ENCODE data around the gene UBAP1L.

UBAP1L gene

DNA sequence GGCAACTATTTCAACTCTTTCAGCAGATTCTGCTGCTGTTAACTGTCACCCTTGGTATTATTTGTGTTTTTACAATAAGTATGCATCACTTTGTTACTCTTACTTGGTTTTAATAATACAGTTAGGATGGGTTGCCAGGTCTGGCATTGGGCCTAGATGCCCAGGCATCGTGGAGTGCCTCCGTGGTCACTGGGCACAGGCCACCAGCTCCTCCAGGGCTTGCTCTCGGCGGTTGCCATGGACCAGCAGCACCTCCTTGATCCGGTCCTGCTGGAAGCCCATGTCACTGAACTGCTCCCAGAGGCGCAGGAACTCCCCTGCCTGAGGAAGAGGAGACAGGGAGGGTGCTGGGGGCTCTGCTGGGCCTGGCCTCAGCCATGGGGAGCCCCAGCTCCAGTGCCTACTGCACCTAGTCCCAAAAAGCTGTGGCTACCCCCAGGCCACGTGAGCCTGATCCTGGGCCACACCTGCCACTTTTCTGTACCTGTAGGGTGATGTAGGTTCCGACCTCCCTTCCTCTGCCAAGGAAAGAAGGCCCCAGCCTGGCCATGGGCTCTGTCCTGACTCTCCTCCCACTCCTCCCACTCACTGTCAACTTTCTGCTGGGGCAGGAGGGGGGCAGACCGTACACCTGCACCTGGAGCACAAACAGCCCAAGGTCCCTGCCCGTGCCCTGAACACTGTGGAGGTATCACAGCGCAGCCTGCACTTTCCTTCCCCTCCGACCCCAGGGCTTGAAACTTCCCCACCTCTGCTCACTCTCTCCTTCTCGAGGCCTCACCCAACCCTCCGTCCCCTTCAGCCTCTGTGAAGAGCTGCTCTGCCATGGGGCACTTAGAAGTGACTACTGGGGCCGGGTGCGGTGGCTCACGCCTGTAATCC is 21.8 kb downstream of the UBAP1L start:
- no peak overlapping the region for H3K4me3 ChIP-seq (ENCODE audit: low read depth, low read length)
- TF ChIP-seq, protein P1, sequence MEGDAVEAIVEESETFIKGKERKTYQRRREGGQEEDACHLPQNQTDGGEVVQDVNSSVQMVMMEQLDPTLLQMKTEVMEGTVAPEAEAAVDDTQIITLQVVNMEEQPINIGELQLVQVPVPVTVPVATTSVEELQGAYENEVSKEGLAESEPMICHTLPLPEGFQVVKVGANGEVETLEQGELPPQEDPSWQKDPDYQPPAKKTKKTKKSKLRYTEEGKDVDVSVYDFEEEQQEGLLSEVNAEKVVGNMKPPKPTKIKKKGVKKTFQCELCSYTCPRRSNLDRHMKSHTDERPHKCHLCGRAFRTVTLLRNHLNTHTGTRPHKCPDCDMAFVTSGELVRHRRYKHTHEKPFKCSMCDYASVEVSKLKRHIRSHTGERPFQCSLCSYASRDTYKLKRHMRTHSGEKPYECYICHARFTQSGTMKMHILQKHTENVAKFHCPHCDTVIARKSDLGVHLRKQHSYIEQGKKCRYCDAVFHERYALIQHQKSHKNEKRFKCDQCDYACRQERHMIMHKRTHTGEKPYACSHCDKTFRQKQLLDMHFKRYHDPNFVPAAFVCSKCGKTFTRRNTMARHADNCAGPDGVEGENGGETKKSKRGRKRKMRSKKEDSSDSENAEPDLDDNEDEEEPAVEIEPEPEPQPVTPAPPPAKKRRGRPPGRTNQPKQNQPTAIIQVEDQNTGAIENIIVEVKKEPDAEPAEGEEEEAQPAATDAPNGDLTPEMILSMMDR (conservative IDR thresholded peaks at IDR 0.05; ENCODE audit: low read depth, low read length) = no peak
- no peak for DNase-seq (ENCODE audit: low read depth)

DNA sequence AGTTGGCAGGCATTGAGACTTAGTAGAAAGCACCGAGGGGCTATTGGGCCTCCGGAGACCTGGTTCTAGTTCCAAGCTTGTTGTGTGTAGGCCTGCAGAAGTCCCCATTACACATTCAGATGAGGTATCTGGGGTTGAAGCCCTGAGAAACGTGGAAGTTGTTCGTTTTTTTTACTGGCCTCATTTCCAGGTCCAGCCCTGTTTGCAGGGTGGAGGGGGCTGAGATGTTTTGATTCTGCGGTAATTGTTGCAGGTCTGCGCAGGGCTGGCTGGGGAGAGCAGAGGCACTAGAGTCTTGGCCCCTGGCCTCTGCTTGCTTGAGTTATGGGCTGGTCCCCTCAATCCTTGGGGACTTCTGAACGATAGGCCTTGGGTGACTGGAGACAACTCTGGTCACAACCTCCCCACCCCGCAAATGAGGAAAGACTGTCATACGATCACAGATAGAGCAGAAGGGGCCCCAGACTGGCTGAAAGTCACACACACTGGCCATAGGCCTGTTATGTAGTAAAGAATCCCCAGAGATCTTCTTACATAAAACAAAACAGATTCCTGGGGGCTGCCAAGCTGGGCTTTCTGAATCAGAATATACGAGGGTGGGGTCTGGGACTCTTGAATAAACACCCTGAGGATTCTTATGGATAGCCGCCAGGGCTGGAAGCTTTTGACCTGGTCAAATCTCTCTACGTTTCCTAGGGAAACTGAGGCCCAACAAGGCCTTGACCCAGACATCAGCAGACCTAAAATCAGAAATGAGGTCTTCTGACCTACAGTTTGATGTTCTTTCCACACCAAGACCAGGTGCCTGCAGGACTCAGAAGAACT is 22.8 kb downstream of the UBAP1L start:
- no peak overlapping the region for H3K4me3 ChIP-seq (ENCODE audit: low read depth, low read length)
- TF ChIP-seq, protein P1 (conservative IDR thresholded peaks at IDR 0.05; ENCODE audit: low read depth, low read length) = no peak
- no peak for DNase-seq (ENCODE audit: low read depth)

DNA sequence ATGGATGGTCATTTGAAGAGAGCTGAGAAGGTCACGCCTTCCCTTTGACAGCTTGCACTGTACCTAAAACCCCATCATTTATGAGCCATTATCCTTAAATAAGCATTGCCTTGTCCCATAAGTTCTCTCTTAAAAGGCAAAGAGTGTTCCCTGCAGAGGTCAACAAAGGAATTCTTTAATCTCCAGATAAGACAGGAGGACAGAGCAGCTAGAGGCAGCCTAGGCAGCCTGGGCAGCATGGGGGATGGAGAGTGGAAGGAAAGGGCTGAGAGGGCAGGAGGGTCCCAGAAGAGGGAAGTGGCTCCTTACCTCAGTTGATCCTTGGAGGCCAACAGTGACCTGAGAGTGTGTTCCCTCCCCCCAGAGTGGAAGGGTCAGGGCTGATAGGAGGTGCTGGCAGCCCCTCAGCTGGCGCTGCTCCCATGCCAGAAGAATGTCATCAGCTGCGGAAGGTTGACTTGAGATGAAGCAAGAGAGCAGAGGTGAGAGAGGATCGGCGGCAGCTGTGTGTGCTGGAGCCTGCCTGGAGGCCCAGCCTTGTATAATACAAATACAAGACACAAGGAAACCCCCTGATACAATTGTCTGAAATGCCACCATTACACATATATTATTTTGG is 25.7 kb downstream of the UBAP1L start:
- TF ChIP-seq, protein P1 (conservative IDR thresholded peaks at IDR 0.05; ENCODE audit: low read depth, low read length) = no peak
- no peak overlapping the region for H3K4me3 ChIP-seq (ENCODE audit: low read depth, low read length)
- peak; percentile 71 for DNase-seq (ENCODE audit: low read depth)

DNA sequence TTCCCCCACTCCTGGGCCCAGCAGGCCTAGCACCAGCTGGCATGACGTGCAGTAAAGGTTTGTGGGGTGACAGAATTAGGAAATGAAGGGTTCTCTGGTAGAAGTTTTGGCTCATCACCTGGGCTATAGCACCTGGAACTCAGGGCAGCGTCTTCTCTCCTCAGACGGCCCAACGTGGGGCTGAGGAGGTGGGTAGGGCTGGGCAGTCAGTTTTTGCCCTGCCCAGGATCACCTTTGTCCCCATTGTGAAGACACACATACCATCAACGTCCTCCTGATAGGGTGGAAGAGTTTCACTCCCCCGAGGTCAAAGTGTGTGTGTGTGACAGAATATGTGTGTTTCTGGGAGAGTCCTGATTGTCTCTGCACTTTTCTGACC is 26.4 kb downstream of the UBAP1L start:
- TF ChIP-seq, protein P1 (conservative IDR thresholded peaks at IDR 0.05; ENCODE audit: low read depth, low read length) = no peak
- no peak for DNase-seq (ENCODE audit: low read depth)
- H3K4me3 ChIP-seq (ENCODE audit: low read depth, low read length) = no peak overlapping the region

DNA sequence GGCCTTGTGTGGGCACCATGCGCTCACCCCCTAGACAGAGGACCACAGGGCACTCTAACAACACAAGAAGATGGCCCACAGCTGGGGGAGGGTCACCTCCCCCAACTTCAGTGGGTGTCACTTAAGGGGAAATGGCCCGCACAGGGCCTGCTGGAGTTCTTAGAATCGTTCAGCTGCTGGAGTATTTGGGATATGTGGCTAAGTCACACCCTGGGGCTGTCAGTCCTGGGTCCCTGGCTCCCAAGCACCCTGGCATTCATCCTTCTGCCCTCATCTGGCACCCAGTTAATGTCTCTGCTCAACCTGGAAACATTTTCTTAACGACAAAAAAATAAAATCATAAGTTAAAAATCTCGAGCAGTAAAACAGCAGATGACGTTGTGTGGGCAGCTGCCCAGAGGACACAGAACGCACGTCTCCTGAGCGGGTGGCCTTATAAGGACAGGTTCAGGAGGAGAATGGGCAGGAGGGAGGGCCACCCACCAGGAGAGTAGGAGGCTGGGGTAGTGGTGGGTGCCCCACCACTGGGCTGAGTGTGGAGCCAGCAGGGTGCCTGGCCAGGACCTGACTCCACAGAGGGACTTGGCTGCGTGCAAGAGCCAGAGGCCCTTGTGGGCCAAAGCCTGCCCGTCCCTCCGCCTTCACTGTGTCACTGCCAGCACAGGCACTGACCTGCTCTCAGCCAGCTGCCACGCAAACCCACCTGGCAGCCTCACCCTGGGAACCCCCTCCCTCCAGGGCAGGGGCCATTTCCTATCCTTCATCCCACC is 26.9 kb downstream of the UBAP1L start:
- DNase-seq (ENCODE audit: low read depth) = no peak
- H3K4me3 ChIP-seq (ENCODE audit: low read depth, low read length) = no peak overlapping the region
- TF ChIP-seq, protein P1 (conservative IDR thresholded peaks at IDR 0.05; ENCODE audit: low read depth, low read length) = no peak

DNA sequence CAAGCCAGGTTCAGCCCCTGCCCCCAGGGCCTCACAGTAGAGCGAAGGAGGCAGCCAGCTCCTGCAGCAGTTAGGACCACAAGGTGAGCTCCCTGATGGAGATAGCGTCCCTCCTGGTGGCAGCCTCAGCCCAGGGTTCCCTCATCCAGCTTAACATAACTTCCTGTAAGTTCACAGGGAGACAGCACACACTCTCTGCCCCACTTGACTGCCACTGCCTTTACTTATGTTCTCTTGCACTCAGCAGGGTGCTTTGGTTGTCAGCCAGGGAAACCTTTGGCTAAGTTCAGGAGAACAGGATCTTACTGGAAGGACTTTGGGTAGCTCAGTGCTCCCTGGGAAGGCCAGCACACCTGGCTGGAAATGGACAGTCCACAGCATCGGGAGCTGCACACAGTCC is 27.6 kb downstream of the UBAP1L start:
- DNase-seq (ENCODE audit: low read depth) = peak; percentile 49
- TF ChIP-seq, protein P1 (conservative IDR thresholded peaks at IDR 0.05; ENCODE audit: low read depth, low read length) = no peak
- H3K4me3 ChIP-seq (ENCODE audit: low read depth, low read length) = no peak overlapping the region

All from choroid plexus epithelial cell (primary cell).